WTC11 (cell line): ENCODE measurements around the gene HSPG2. TPM values are rescaled to one million over a fixed set of nuclear protein-coding genes. Genes with fewer than 3 reads are reported as not detected.
"Not testable (repeated sequence)": the region's sequence is repeated elsewhere in the genome, so short reads cannot be mapped to it uniquely, and the experiment has no call there.

ENCODE experiments used
- ATAC-seq: fragments of 200-7000 bp; cut with Tn5 transposase; 2 replicates; pipeline ENCODE4 v1.10.0; 2021; ENCODE audit warnings: mild to moderate bottlenecking, moderate library complexity
- CTCF ChIA-PET: fragments of 300-600 bp; sonication (Branson Sonifier 250); formaldehyde crosslinking; loops from one replicate; lab custom pipeline; 2021; ENCODE audit warnings: antibody characterized with exemption; lab: Charles Lee
- POLR2A ChIA-PET: fragments of 350-600 bp; sonication (Branson Sonifier 250); formaldehyde crosslinking; loops from one replicate; lab custom pipeline; 2021; ENCODE audit warnings: antibody characterized with exemption; lab: Charles Lee
- DNase-seq: peaks from one replicate; pipeline ENCODE4 v3.0.0; 2021; ENCODE audit warnings: low spot score
- H3K27ac Mint-ChIP-seq: 2 replicates; pipeline ENCODE4 v1.8.0; 2021; ENCODE audit warnings: mixed read lengths
- H3K27me3 Mint-ChIP-seq: 2 replicates; pipeline ENCODE4 v1.8.0; 2021; ENCODE audit warnings: low read depth, mild to moderate bottlenecking, moderate library complexity, mixed read lengths
- H3K36me3 Mint-ChIP-seq: 2 replicates; pipeline ENCODE4 v1.8.0; 2021; ENCODE audit warnings: mixed read lengths
- H3K4me1 Mint-ChIP-seq: 2 replicates; pipeline ENCODE4 v1.8.0; 2022; ENCODE audit warnings: mixed read lengths
- H3K4me3 Mint-ChIP-seq: 2 replicates; pipeline ENCODE4 v1.8.0; 2021; ENCODE audit warnings: mild to moderate bottlenecking, moderate library complexity, mixed read lengths
- H3K9me3 Mint-ChIP-seq: 2 replicates; pipeline ENCODE4 v1.8.0; 2021; ENCODE audit warnings: mixed read lengths
- CBFB ChIP-seq: sonication (generic); formaldehyde crosslinking; IDR thresholded peaks from 2 replicates; pipeline ENCODE4 v1.8.1; 2022; ENCODE audit warnings: mild to moderate bottlenecking, low read depth, missing genetic modification reagents
- ELF4 ChIP-seq: sonication (generic); formaldehyde crosslinking; IDR thresholded peaks from 2 replicates; pipeline ENCODE4 v1.8.1; 2022; ENCODE audit warnings: low read depth, mild to moderate bottlenecking, moderate library complexity, missing genetic modification reagents
- ETV6 ChIP-seq: sonication (generic); formaldehyde crosslinking; IDR thresholded peaks from 2 replicates; pipeline ENCODE4 v1.8.1; 2022; ENCODE audit warnings: mild to moderate bottlenecking, missing genetic modification reagents
- FOXJ3 ChIP-seq: sonication (generic); formaldehyde crosslinking; IDR thresholded peaks from 2 replicates; pipeline ENCODE4 v1.9.0; 2021; ENCODE audit warnings: missing genetic modification reagents, mild to moderate bottlenecking, borderline replicate concordance
- FOXP1 ChIP-seq: sonication (generic); formaldehyde crosslinking; IDR thresholded peaks from 2 replicates; pipeline ENCODE4 v1.8.0; 2022; ENCODE audit warnings: missing genetic modification reagents, mild to moderate bottlenecking, moderate library complexity, borderline replicate concordance
- FOXP4 ChIP-seq: sonication (generic); formaldehyde crosslinking; IDR thresholded peaks from 2 replicates; pipeline ENCODE4 v1.8.0; 2022; ENCODE audit warnings: mild to moderate bottlenecking, missing genetic modification reagents
- HMGA2 ChIP-seq: fragments of 250-450 bp; sonication (Bioruptor Pico); IDR thresholded peaks from 2 replicates; pipeline ENCODE4 v1.4.0; 2021; ENCODE audit warnings: mild to moderate bottlenecking, moderate library complexity
- JAZF1 ChIP-seq: fragments of 250-450 bp; sonication (Bioruptor Pico); IDR thresholded peaks from 2 replicates; pipeline ENCODE4 v1.9.0; 2021; ENCODE audit warnings: moderate library complexity, mild to moderate bottlenecking, inconsistent platforms
- SOX15 ChIP-seq: fragments of 250-450 bp; sonication (Bioruptor Pico); IDR thresholded peaks from 2 replicates; pipeline ENCODE4 v1.9.0; 2021; ENCODE audit warnings: mild to moderate bottlenecking
- STAT6 ChIP-seq: sonication (generic); formaldehyde crosslinking; conservative IDR thresholded peaks from 2 replicates; pipeline ENCODE4 v1.8.1; 2023; ENCODE audit warnings: mild to moderate bottlenecking, low read depth, missing genetic modification reagents, moderate library complexity
- ZNF121 ChIP-seq: sonication (generic); formaldehyde crosslinking; IDR thresholded peaks from 2 replicates; pipeline ENCODE4 v1.8.0; 2023; ENCODE audit warnings: missing genetic modification reagents
- ZNF232 ChIP-seq: sonication (generic); formaldehyde crosslinking; IDR thresholded peaks from 2 replicates; pipeline ENCODE4 v1.8.0; 2022; ENCODE audit warnings: mild to moderate bottlenecking, missing genetic modification reagents
- ZNF532 ChIP-seq: fragments of 250-450 bp; sonication (Bioruptor Pico); IDR thresholded peaks from 2 replicates; pipeline ENCODE4 v1.9.0; 2021; ENCODE audit warnings: mild to moderate bottlenecking, borderline replicate concordance
- total RNA-seq: library from RNA; stranded (reverse); gene quantifications from 3 replicates; pipeline ENCODE4 v1.2.3, GENCODE V29; 2021
- TF ChIP-seq, protein P1 (sequence below): sonication (generic); formaldehyde crosslinking; conservative IDR thresholded peaks from 2 replicates; pipeline ENCODE4 v1.8.1; 2022; ENCODE audit warnings: mild to moderate bottlenecking, missing genetic modification reagents
- TF ChIP-seq, protein P2 (sequence below): sonication (generic); formaldehyde crosslinking; IDR thresholded peaks from 2 replicates; pipeline ENCODE4 v1.8.1; 2022; ENCODE audit warnings: missing genetic modification reagents, borderline replicate concordance
- TF ChIP-seq, protein P3 (sequence below): sonication (generic); formaldehyde crosslinking; IDR thresholded peaks from 2 replicates; pipeline ENCODE4 v1.8.0; 2022; ENCODE audit warnings: mild to moderate bottlenecking, missing genetic modification reagents
- TF ChIP-seq, protein P4 (sequence below): fragments of 250-450 bp; sonication (Bioruptor Pico); IDR thresholded peaks from 2 replicates; pipeline ENCODE4 v2.1.2; 2022; ENCODE audit warnings: mild to moderate bottlenecking, moderate library complexity

Gene HSPG2
- total RNA-seq, 1 experiment from 2014 or later = 120 TPM

DNA sequence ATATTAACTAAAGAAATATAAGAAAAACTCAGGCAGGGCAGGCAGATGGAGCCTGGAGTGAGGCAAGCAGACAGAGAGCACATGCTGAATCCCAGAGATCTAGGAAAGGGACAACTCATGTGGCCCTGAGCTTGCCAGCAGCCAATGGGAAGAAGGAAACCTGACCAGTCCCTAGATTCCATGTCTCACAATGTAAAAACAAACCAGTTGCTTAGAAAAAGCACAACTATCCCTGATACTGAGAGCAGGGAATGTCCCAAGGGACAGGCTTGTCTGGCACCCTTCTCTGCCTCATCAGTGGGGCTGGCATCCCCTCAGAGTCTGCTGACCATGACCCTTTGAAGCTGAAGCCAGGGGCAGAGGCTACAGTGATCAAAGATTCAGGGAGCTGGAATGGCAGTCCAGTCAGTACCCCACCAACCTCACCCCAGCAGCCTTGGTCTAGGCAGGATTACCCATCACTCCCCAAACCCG, 27.8 kb downstream of the HSPG2 start (continued):
- TF ChIP-seq HMGA2 (no peak), FOXP4 (CRISPR knock-in tag) (no peak)

- peaks cover 37% of the 10 kb centered on the region for H3K4me1 Mint-ChIP-seq
- CTCF ChIA-PET = interaction anchor here (0.6 kb wide), 1 partner anchor 115 kb away, joined by 3 read pairs; no protein-coding TSS in a partner anchor
These were observed 29.2 kb downstream of the HSPG2 start for GRCh38 chr1:21907737-21908534.

GRCh38 chr1:21907079-21907418, 30.1 kb downstream of the HSPG2 start:
- Mint-ChIP-seq H3K36me3 (no peaks in the 10 kb centered on the region), H3K27ac (no peak overlapping the region), H3K9me3 (no peaks in the 10 kb centered on the region), H3K4me1 (peaks cover 33% of the 10 kb centered on the region), H3K4me3 (no peak overlapping the region), H3K27me3 (no peaks in the 10 kb centered on the region)
- DNase-seq = no peak
- ChIA-PET POLR2A (no interaction called here), CTCF (no interaction called here)
- ATAC-seq = no peak
- TF ChIP-seq CBFB (CRISPR knock-in tag) (no peak), ZNF232 (no peak), SOX15 (CRISPR knock-in tag) (no peak), FOXJ3 (CRISPR knock-in tag) (no peak), JAZF1 (CRISPR knock-in tag) (no peak), ZNF121 (CRISPR knock-in tag) (no peak), ELF4 (no peak), ZNF532 (no peak), ETV6 (no peak), FOXP1 (no peak), STAT6 (no peak)
- TF ChIP-seq, protein P1, sequence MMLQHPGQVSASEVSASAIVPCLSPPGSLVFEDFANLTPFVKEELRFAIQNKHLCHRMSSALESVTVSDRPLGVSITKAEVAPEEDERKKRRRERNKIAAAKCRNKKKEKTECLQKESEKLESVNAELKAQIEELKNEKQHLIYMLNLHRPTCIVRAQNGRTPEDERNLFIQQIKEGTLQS (CRISPR knock-in tag) = no peak
- TF ChIP-seq, protein P2, sequence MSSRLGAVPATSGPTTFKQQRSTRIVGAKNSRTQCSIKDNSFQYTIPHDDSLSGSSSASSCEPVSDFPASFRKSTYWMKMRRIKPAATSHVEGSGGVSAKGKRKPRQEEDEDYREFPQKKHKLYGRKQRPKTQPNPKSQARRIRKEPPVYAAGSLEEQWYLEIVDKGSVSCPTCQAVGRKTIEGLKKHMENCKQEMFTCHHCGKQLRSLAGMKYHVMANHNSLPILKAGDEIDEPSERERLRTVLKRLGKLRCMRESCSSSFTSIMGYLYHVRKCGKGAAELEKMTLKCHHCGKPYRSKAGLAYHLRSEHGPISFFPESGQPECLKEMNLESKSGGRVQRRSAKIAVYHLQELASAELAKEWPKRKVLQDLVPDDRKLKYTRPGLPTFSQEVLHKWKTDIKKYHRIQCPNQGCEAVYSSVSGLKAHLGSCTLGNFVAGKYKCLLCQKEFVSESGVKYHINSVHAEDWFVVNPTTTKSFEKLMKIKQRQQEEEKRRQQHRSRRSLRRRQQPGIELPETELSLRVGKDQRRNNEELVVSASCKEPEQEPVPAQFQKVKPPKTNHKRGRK (CRISPR knock-in tag) = no peak
- TF ChIP-seq, protein P3, sequence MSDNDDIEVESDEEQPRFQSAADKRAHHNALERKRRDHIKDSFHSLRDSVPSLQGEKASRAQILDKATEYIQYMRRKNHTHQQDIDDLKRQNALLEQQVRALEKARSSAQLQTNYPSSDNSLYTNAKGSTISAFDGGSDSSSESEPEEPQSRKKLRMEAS (CRISPR knock-in tag) = no peak
- TF ChIP-seq, protein P4, sequence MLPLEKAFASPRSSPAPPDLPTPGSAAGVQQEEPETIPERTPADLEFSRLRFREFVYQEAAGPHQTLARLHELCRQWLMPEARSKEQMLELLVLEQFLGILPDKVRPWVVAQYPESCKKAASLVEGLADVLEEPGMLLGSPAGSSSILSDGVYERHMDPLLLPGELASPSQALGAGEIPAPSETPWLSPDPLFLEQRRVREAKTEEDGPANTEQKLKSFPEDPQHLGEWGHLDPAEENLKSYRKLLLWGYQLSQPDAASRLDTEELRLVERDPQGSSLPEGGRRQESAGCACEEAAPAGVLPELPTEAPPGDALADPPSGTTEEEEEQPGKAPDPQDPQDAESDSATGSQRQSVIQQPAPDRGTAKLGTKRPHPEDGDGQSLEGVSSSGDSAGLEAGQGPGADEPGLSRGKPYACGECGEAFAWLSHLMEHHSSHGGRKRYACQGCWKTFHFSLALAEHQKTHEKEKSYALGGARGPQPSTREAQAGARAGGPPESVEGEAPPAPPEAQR (CRISPR knock-in tag) = no peak

More at GRCh38 chr1:21907737-21908534, 29.2 kb downstream of the HSPG2 start:
- H3K27ac Mint-ChIP-seq = peak overlapping the region; percentile 47; the same call in 1 of the 2 replicates
- H3K27me3 Mint-ChIP-seq, POLR2A ChIA-PET, H3K9me3 Mint-ChIP-seq, DNase-seq, H3K4me3 Mint-ChIP-seq, ATAC-seq, H3K36me3 Mint-ChIP-seq: not testable (repeated sequence)
